Measurements from ENCODE around the gene TRAF7. TPM values are rescaled to one million over a fixed set of nuclear protein-coding genes. Genes with fewer than 3 reads are reported as not detected.
A peak's percentile ranks its signal among the peaks of the same experiment; 100 is the strongest.

TRAF7 gene
- polyA plus RNA-seq, 1 donor from 2014 or later, result 30.9 TPM

DNA sequence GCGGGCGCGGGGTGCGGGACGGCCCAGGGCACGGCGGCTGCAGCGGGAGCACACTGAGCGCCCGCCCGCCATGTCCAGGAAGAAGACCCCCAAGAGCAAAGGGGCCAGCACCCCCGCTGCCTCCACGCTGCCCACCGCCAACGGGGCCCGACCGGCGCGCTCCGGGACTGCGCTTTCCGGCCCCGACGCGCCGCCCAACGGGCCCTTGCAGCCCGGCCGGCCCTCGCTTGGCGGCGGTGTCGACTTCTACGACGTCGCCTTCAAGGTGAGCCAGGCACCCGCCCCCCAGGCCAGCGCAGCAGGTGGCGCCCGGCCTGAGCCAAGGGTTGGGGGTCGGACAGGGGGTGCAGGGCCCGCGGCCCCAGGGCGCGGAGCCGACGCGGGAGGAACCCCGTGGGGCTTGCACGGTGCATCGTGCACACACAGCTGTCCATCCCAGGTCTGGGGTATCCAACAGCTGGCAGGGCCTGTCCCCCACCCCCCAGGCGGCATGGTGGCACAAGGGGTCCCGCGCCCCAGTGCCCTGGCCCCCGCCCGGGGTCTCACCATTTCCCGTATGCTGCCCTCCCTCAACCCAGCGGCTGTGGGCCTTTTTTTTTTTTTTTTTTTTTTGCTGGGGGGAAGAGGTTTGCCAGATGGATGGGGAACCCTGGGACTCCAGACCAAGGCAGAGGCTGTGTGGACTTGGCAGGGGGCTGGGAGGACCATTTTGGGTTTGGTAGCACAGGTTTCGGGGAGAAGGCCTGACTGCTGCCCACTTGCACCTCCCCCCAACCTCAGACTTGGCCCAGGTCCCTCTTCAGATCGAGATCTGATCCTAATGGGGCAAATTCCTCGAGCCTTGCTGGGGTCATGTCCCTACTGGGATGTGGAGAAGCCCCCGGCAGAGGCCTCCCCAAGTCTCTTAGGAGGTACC lies 6.6 kb upstream of the TRAF7 start:
- peak overlapping the region; percentile 38 for H3K9ac ChIP-seq (ENCODE audit: low read length)
- H4K20me1 ChIP-seq (ENCODE audit: insufficient read depth), result peaks cover 11% of the 10 kb centered on the region
- H3F3A ChIP-seq (ENCODE audit: insufficient read depth, low read length, poor library complexity, severe bottlenecking), result no peaks in the 10 kb centered on the region
- no peak overlapping the region for H3K4me2 ChIP-seq (ENCODE audit: low read length)
- no peak overlapping the region for H2AFZ ChIP-seq (ENCODE audit: low read depth, low read length)
- H3K27ac ChIP-seq (ENCODE audit: low read length), result no peak overlapping the region
- TF ChIP-seq EZH2 (IDR thresholded peaks at IDR 0.05; ENCODE audit: borderline replicate concordance, insufficient read depth, low read length, poor library complexity, severe bottlenecking) (no peak), EP300 (conservative IDR thresholded peaks at IDR 0.05; ENCODE audit: poor library complexity, severe bottlenecking) (no peak), POLR2AphosphoS5 (IDR thresholded peaks at IDR 0.05) (no peak), MXI1 (conservative IDR thresholded peaks at IDR 0.05; ENCODE audit: poor library complexity, severe bottlenecking) (no peak), RAD21 (conservative IDR thresholded peaks at IDR 0.05) (no peak), TAF1 (IDR thresholded peaks at IDR 0.05; ENCODE audit: low read depth) (no peak), SMC3 (conservative IDR thresholded peaks at IDR 0.05; ENCODE audit: poor library complexity) (no peak)
- TF ChIP-seq, protein P1, sequence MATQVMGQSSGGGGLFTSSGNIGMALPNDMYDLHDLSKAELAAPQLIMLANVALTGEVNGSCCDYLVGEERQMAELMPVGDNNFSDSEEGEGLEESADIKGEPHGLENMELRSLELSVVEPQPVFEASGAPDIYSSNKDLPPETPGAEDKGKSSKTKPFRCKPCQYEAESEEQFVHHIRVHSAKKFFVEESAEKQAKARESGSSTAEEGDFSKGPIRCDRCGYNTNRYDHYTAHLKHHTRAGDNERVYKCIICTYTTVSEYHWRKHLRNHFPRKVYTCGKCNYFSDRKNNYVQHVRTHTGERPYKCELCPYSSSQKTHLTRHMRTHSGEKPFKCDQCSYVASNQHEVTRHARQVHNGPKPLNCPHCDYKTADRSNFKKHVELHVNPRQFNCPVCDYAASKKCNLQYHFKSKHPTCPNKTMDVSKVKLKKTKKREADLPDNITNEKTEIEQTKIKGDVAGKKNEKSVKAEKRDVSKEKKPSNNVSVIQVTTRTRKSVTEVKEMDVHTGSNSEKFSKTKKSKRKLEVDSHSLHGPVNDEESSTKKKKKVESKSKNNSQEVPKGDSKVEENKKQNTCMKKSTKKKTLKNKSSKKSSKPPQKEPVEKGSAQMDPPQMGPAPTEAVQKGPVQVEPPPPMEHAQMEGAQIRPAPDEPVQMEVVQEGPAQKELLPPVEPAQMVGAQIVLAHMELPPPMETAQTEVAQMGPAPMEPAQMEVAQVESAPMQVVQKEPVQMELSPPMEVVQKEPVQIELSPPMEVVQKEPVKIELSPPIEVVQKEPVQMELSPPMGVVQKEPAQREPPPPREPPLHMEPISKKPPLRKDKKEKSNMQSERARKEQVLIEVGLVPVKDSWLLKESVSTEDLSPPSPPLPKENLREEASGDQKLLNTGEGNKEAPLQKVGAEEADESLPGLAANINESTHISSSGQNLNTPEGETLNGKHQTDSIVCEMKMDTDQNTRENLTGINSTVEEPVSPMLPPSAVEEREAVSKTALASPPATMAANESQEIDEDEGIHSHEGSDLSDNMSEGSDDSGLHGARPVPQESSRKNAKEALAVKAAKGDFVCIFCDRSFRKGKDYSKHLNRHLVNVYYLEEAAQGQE (IDR thresholded peaks at IDR 0.05; ENCODE audit: borderline replicate concordance), result no peak
- TF ChIP-seq, protein P2, sequence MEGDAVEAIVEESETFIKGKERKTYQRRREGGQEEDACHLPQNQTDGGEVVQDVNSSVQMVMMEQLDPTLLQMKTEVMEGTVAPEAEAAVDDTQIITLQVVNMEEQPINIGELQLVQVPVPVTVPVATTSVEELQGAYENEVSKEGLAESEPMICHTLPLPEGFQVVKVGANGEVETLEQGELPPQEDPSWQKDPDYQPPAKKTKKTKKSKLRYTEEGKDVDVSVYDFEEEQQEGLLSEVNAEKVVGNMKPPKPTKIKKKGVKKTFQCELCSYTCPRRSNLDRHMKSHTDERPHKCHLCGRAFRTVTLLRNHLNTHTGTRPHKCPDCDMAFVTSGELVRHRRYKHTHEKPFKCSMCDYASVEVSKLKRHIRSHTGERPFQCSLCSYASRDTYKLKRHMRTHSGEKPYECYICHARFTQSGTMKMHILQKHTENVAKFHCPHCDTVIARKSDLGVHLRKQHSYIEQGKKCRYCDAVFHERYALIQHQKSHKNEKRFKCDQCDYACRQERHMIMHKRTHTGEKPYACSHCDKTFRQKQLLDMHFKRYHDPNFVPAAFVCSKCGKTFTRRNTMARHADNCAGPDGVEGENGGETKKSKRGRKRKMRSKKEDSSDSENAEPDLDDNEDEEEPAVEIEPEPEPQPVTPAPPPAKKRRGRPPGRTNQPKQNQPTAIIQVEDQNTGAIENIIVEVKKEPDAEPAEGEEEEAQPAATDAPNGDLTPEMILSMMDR (IDR thresholded peaks at IDR 0.05; ENCODE audit: poor library complexity, severe bottlenecking), result no peak
- H3K27me3 ChIP-seq (ENCODE audit: insufficient read depth, low read depth, low read length), result peaks cover 16% of the 10 kb centered on the region
- H3K9me2 ChIP-seq (ENCODE audit: insufficient read depth, low read length), result no peaks in the 10 kb centered on the region
- H3K36me3 ChIP-seq (ENCODE audit: insufficient read depth, low read length), result no peaks in the 10 kb centered on the region
- peak overlapping the region; percentile 57 for H3K4me3 ChIP-seq (ENCODE audit: low read length)
- H3K79me2 ChIP-seq (replicated peaks; ENCODE audit: insufficient read depth, low read length), result peaks cover 11% of the 10 kb centered on the region
- H3K9me3 ChIP-seq (ENCODE audit: low read length), result no peaks in the 10 kb centered on the region

DNA sequence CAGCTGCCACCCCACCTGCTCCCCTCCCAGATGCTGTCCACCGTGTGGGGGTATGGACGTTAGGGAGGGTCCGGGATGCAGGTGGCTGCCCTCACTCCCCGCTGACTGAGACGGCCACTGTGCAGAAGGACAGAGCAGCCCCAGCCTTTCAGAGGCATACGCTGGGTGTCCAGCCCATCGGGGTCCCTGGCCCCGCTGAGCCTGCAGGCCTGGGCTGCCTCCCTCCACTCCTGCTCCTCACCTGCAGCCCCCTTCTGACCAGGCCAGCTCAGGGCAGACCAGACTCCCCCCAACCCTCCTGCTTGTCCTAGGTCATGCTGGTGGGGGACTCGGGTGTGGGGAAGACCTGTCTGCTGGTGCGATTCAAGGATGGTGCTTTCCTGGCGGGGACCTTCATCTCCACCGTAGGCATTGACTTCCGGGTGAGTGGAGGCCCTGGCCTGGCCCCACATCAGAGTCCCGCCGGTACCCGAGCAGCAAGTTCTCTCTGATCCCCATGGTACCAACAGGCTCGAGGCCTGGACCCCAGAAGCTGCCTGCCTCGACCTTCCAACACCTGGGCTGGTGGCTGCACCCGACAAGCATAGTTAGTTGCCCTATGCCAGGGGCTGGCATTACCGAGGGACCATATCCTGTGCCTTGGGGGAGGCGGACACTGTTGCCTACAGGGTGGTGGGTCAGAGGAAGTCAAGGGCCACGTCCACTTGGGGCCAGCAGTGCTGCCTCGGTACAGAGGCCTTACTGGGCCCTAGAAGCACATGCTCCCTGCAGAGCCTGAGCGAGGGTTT lies 5.8 kb upstream of the TRAF7 start:
- TF ChIP-seq EZH2 (IDR thresholded peaks at IDR 0.05; ENCODE audit: borderline replicate concordance, insufficient read depth, low read length, poor library complexity, severe bottlenecking) (no peak), POLR2AphosphoS5 (IDR thresholded peaks at IDR 0.05) (no peak), SMC3 (conservative IDR thresholded peaks at IDR 0.05; ENCODE audit: poor library complexity) (no peak), TAF1 (IDR thresholded peaks at IDR 0.05; ENCODE audit: low read depth) (no peak), RAD21 (conservative IDR thresholded peaks at IDR 0.05) (no peak), MXI1 (conservative IDR thresholded peaks at IDR 0.05; ENCODE audit: poor library complexity, severe bottlenecking) (no peak)
- TF ChIP-seq, protein P2 (IDR thresholded peaks at IDR 0.05; ENCODE audit: poor library complexity, severe bottlenecking), result no peak
- TF ChIP-seq, protein P1 (IDR thresholded peaks at IDR 0.05; ENCODE audit: borderline replicate concordance), result no peak
- Histone ChIP-seq H3K27ac (ENCODE audit: low read length) (no peak overlapping the region), H3K9me3 (ENCODE audit: low read length) (no peaks in the 10 kb centered on the region), H3K4me2 (ENCODE audit: low read length) (no peak overlapping the region), H3K4me3 (ENCODE audit: low read length) (no peak overlapping the region), H3K9ac (ENCODE audit: low read length) (peak overlapping the region; percentile 12), H3K36me3 (ENCODE audit: insufficient read depth, low read length) (no peaks in the 10 kb centered on the region), H2AFZ (ENCODE audit: low read depth, low read length) (no peak overlapping the region), H3K9me2 (ENCODE audit: insufficient read depth, low read length) (no peaks in the 10 kb centered on the region), H3F3A (ENCODE audit: insufficient read depth, low read length, poor library complexity, severe bottlenecking) (no peaks in the 10 kb centered on the region), H4K20me1 (ENCODE audit: insufficient read depth) (peaks cover 11% of the 10 kb centered on the region), H3K79me2 (replicated peaks; ENCODE audit: insufficient read depth, low read length) (peaks cover 19% of the 10 kb centered on the region), H3K27me3 (ENCODE audit: insufficient read depth, low read depth, low read length) (peaks cover 16% of the 10 kb centered on the region)
